ENCODE results near the gene SLC6A6.

DNA sequence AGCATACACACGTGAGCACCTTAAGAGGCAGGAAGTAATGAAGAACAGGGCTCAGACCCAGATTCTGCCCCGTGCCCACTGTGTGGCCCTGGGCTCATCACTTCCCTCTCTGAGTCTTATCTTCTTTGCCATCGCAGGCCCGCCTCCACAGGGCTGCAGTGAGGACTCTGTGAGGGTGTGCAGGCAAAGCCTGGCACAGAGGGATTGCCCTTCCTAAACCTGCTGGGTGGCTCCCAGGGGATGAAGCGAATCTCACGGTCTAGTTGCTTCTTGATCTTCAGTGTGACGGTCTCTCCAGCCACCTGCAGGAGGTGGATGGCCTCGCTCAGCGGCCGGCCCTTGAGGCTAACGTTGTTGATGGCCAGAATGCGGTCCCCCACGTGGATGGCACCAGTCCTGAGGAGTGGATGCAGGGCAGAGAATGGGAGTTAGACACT lies 104.9 kb downstream of the SLC6A6 start:
- TF ChIP-seq, protein P1, sequence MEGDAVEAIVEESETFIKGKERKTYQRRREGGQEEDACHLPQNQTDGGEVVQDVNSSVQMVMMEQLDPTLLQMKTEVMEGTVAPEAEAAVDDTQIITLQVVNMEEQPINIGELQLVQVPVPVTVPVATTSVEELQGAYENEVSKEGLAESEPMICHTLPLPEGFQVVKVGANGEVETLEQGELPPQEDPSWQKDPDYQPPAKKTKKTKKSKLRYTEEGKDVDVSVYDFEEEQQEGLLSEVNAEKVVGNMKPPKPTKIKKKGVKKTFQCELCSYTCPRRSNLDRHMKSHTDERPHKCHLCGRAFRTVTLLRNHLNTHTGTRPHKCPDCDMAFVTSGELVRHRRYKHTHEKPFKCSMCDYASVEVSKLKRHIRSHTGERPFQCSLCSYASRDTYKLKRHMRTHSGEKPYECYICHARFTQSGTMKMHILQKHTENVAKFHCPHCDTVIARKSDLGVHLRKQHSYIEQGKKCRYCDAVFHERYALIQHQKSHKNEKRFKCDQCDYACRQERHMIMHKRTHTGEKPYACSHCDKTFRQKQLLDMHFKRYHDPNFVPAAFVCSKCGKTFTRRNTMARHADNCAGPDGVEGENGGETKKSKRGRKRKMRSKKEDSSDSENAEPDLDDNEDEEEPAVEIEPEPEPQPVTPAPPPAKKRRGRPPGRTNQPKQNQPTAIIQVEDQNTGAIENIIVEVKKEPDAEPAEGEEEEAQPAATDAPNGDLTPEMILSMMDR (IDR thresholded peaks at IDR 0.05; ENCODE audit: low read length), result no peak
- TF ChIP-seq EZH2 (optimal IDR thresholded peaks at IDR 0.05; ENCODE audit: low read depth, low read length) (no peak), EZH2phosphoT487 (IDR thresholded peaks at IDR 0.05; ENCODE audit: low read length) (no peak)
